Gastroesophageal sphincter (tissue), 3 donors: ENCODE measurements around the gene RUNX2.

Experiments used
- POLR2A ChIP-seq, 2 donors: fragments of 450-650 bp; IDR thresholded peaks; one replicate each; pipeline ENCODE4 v1.6.1; 2017; ENCODE audit warnings: antibody characterized with exemption in 2 of 2, mild to moderate bottlenecking in 2 of 2, moderate library complexity in 1 of 2
- TF ChIP-seq, protein P1 (sequence below), 4 experiments: fragments of 200-600 bp in 2 of 4; fragments of 450-650 bp in 2 of 4; sonication (generic) in 1 of 4; IDR thresholded peaks; one replicate each; pipeline ENCODE4 v1.5.1; 2017 to 2019; ENCODE audit warnings: antibody characterized with exemption in 4 of 4, mild to moderate bottlenecking in 2 of 4, moderate library complexity in 2 of 4

DNA sequence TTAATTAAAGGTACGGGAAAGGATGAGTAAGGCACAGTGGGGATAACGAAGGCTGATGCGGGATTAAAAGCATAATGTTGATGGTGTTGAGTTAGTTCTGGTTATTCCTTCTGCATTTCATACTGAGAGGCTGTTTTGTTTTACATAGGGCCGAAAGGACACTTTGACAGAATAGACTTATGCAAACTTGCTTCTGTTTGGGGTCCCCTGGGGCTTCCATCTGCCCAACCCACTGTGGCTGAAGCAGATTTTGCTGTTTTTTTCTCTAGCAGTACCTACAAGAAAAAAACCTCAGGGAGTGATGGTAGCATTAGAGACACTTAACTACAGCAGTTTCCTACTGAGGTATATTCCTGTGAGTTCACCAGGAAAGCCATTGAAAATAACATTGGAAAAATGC lies 185.7 kb downstream of the RUNX2 start:
- TF ChIP-seq, protein P1, sequence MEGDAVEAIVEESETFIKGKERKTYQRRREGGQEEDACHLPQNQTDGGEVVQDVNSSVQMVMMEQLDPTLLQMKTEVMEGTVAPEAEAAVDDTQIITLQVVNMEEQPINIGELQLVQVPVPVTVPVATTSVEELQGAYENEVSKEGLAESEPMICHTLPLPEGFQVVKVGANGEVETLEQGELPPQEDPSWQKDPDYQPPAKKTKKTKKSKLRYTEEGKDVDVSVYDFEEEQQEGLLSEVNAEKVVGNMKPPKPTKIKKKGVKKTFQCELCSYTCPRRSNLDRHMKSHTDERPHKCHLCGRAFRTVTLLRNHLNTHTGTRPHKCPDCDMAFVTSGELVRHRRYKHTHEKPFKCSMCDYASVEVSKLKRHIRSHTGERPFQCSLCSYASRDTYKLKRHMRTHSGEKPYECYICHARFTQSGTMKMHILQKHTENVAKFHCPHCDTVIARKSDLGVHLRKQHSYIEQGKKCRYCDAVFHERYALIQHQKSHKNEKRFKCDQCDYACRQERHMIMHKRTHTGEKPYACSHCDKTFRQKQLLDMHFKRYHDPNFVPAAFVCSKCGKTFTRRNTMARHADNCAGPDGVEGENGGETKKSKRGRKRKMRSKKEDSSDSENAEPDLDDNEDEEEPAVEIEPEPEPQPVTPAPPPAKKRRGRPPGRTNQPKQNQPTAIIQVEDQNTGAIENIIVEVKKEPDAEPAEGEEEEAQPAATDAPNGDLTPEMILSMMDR (IDR thresholded peaks at IDR 0.05) = no peak
- TF ChIP-seq POLR2A (IDR thresholded peaks at IDR 0.05) = no peak
